ENCODE results near the gene FIGNL2.

GRCh38 chr12:51867796-51868428 is 19.4 kb upstream of the FIGNL2 start:
- TF ChIP-seq EZH2 (IDR thresholded peaks at IDR 0.05) (no peak), POLR2AphosphoS5 (IDR thresholded peaks at IDR 0.05; ENCODE audit: borderline replicate concordance, low read depth, low read length) (no peak)

Measured in SK-N-MC (cell line).